CD14-positive monocyte (primary cell): ENCODE results near the gene IFI27. TPM values are rescaled to one million over a fixed set of nuclear protein-coding genes. Genes with fewer than 3 reads are reported as not detected.

Experiments
- DNase-seq, 3 donors: peaks; one replicate each; pipeline ENCODE4 v3.0.0-alpha.2; 2011 to 2022
- H2AFZ ChIP-seq: 2 replicates; pipeline ENCODE4 v1.6.0; 2012; ENCODE audit warnings: mild to moderate bottlenecking, low read depth, low read length, inconsistent platforms; ENCODE audit not compliant: insufficient read depth, poor library complexity, severe bottlenecking
- H3K27ac ChIP-seq, 2 donors: 1 replicate in 1 of 2; 2 replicates in 1 of 2; pipeline ENCODE4 v1.5.1; 2012 to 2013; ENCODE audit warnings: low read length in 2 of 2, control low read depth in 1 of 2, inconsistent platforms in 1 of 2, low read depth in 1 of 2, mild to moderate bottlenecking in 1 of 2
- H3K27me3 ChIP-seq, 2 donors: one replicate each; pipeline versions ENCODE4 v1.6.0 to v1.6.1; 2011 to 2013; ENCODE audit warnings: low read length in 2 of 2; ENCODE audit not compliant: control insufficient read depth in 2 of 2, insufficient read depth in 2 of 2
- H3K36me3 ChIP-seq, 2 donors: replicated peaks in 1 of 2; 1 replicate in 1 of 2; 2 replicates in 1 of 2; pipeline versions ENCODE4 v1.5.1 to v1.6.1; 2012 to 2013; ENCODE audit warnings: low read length in 2 of 2, control low read depth in 1 of 2, inconsistent platforms in 1 of 2, mild to moderate bottlenecking in 1 of 2; ENCODE audit not compliant: insufficient read depth in 2 of 2, control insufficient read depth in 1 of 2
- H3K4me1 ChIP-seq, 2 donors: 1 replicate in 1 of 2; 2 replicates in 1 of 2; pipeline versions ENCODE4 v1.5.1 to v1.6.1; 2012 to 2013; ENCODE audit warnings: low read length in 2 of 2, control low read depth in 1 of 2, inconsistent platforms in 1 of 2, mild to moderate bottlenecking in 1 of 2, moderate library complexity in 1 of 2; ENCODE audit not compliant: insufficient read depth in 2 of 2, control insufficient read depth in 1 of 2
- H3K4me2 ChIP-seq: replicated peaks from 2 replicates; pipeline ENCODE3; 2012; ENCODE audit warnings: low read length, moderate library complexity, mild to moderate bottlenecking; ENCODE audit not compliant: poor library complexity, severe bottlenecking; ENCODE audit errors: extremely low read depth
- H3K4me3 ChIP-seq, 3 experiments: fragments of 200-600 bp in 1 of 3; sonication (generic) in 1 of 3; replicated peaks in 1 of 3; 1 replicate in 2 of 3; 2 replicates in 1 of 3; pipeline ENCODE4 v1.5.1; 2011 to 2013; ENCODE audit warnings: low read length in 3 of 3, mild to moderate bottlenecking in 3 of 3, control low read depth in 2 of 3, low read depth in 2 of 3, inconsistent platforms in 1 of 3, moderate library complexity in 1 of 3
- H3K79me2 ChIP-seq: 2 replicates; pipeline ENCODE4 v1.6.0; 2012; ENCODE audit warnings: mild to moderate bottlenecking, control low read depth, inconsistent platforms, low read length, moderate library complexity; ENCODE audit not compliant: insufficient read depth
- H3K9ac ChIP-seq: 2 replicates; pipeline ENCODE4 v1.6.0; 2017; ENCODE audit warnings: low read length, mild to moderate bottlenecking; ENCODE audit not compliant: insufficient read depth, poor library complexity, severe bottlenecking
- H3K9me3 ChIP-seq, 2 donors: replicated peaks in 1 of 2; 1 replicate in 1 of 2; 2 replicates in 1 of 2; pipeline versions ENCODE4 v1.5.1 to v1.6.1; 2012 to 2013; ENCODE audit warnings: low read length in 2 of 2, control low read depth in 1 of 2; ENCODE audit not compliant: control insufficient read depth in 1 of 2, insufficient read depth in 1 of 2
- H4K20me1 ChIP-seq: 2 replicates; pipeline ENCODE4 v1.6.0; 2012; ENCODE audit warnings: mild to moderate bottlenecking, low read length, control low read depth, moderate library complexity; ENCODE audit not compliant: insufficient read depth
- H3K27ac Mint-ChIP-seq, 7 donors: one replicate each; pipeline ENCODE4 v1.8.0; 2020; ENCODE audit warnings: mild to moderate bottlenecking in 7 of 7, mixed read lengths in 7 of 7, moderate library complexity in 6 of 7, inconsistent platforms in 2 of 7
- H3K27me3 Mint-ChIP-seq, 3 donors: one replicate each; pipeline ENCODE4 v1.8.0; 2021 to 2022; ENCODE audit warnings: low read depth in 3 of 3, mild to moderate bottlenecking in 3 of 3, mixed read lengths in 3 of 3, moderate library complexity in 3 of 3, inconsistent platforms in 1 of 3
- H3K36me3 Mint-ChIP-seq, 2 donors: one replicate each; pipeline ENCODE4 v1.8.0; 2020; ENCODE audit warnings: mixed read lengths in 2 of 2, inconsistent platforms in 1 of 2, mild to moderate bottlenecking in 1 of 2
- H3K4me1 Mint-ChIP-seq: one replicate; pipeline ENCODE4 v1.8.0; 2020; ENCODE audit warnings: mild to moderate bottlenecking, mixed read lengths
- H3K4me3 Mint-ChIP-seq, 2 donors: one replicate each; pipeline ENCODE4 v1.8.0; 2020; ENCODE audit warnings: mild to moderate bottlenecking in 2 of 2, mixed read lengths in 2 of 2, moderate library complexity in 1 of 2
- H3K9me3 Mint-ChIP-seq, 7 donors: one replicate each; pipeline ENCODE4 v1.8.0; 2020 to 2022; ENCODE audit warnings: mixed read lengths in 7 of 7, mild to moderate bottlenecking in 6 of 7, moderate library complexity in 6 of 7, inconsistent platforms in 2 of 7
- CTCF ChIP-seq: fragments of 200-600 bp; IDR thresholded peaks from one replicate; pipeline ENCODE4 v1.8.0; 2022; ENCODE audit warnings: antibody characterized with exemption, mild to moderate bottlenecking
- WGBS: methylation state at CpG from one replicate; pipeline ENCODE4 v1.1.5; 2013; ENCODE audit warnings: missing lambda C conversion rate; ENCODE audit not compliant: insufficient coverage; 5-methylcytosine and 5-hydroxymethylcytosine counted together
- intact Hi-C, 2 donors: fragments of 100-400 bp; cut with micrococcal nuclease; formaldehyde crosslinking; loops; one replicate each; pipeline versions ENCODE4 v1.15.0 to v1.15.1; 2023
- polyA plus RNA-seq, 3 donors: library from polyadenylated mRNA; depleted of rRNA in 1 of 3; unstranded in 2 of 3; stranded (reverse) in 1 of 3; fragments of 300-500 nt in 2 of 3; fragments of >200 nt in 1 of 3; fragmentation: Illumina TruSeq in 2 of 3; gene quantifications; 1 replicate in 2 of 3; 2 replicates in 1 of 3; pipeline ENCODE4 v1.2.3, GENCODE V29; 2012 to 2021

Gene IFI27
- polyA plus RNA-seq, 3 donors = 3.0 to 3.9 (median 3.3) TPM

- Histone ChIP-seq H3K4me3 (peak overlapping the region; percentile 81 to 93 (median 83)), H3K9ac (peak overlapping the region; percentile 90), H3K4me1 (peaks cover 31 to 41% of the 10 kb centered on the region in 2 donors), H3K79me2 (peaks cover 55% of the 10 kb centered on the region), H3K9me3 (no peaks in the 10 kb centered on the region), H4K20me1 (peaks cover 41% of the 10 kb centered on the region), H3K27ac (peak overlapping the region; percentile 81 to 87), H3K27me3 (no peaks in the 10 kb centered on the region), H3K36me3 (peaks cover 11 to 24% of the 10 kb centered on the region in 2 donors), H3K4me2 (peak overlapping the region; percentile 97), H2AFZ (peak overlapping the region; percentile 86)
- peaks cover 0 to 2% (median 0%) of the 10 kb centered on the region in 3 donors for H3K27me3 Mint-ChIP-seq
- peak overlapping the region; percentile 100 for H3K4me3 Mint-ChIP-seq
- TF ChIP-seq CTCF = no peak
- H3K27ac Mint-ChIP-seq = peak overlapping the region; percentile 91 to 99 (median 96)
- peaks cover 17 to 27% of the 10 kb centered on the region in 2 donors for H3K36me3 Mint-ChIP-seq
- peaks cover 0 to 2% (median 0%) of the 10 kb centered on the region in 7 donors for H3K9me3 Mint-ChIP-seq
- no peak for DNase-seq
- 0% methylated on average over 16 of the region's 19 CpGs for WGBS
- H3K4me1 Mint-ChIP-seq = peaks cover 41% of the 10 kb centered on the region
- intact Hi-C loops = loop anchor here in 1 of 2 donors (5.0 kb wide), 1 partner anchor 54 kb away; the partner anchor contains the start of gene OTUB2
Measured at GRCh38 chr14:94081386-94081820, 29.1 kb upstream of the IFI27 start.

- no peak overlapping the region for H3K4me3 Mint-ChIP-seq
- intact Hi-C loops = no loop called here
- Histone ChIP-seq H3K4me3 (no peak overlapping the region), H4K20me1 (no peaks in the 10 kb centered on the region), H2AFZ (no peak overlapping the region), H3K27me3 (no peaks in the 10 kb centered on the region), H3K4me1 (no peaks in the 10 kb centered on the region), H3K9ac (no peak overlapping the region), H3K36me3 (no peaks in the 10 kb centered on the region), H3K27ac (no peak overlapping the region), H3K9me3 (no peaks in the 10 kb centered on the region), H3K4me2 (no peak overlapping the region), H3K79me2 (no peaks in the 10 kb centered on the region)
- no peaks in the 10 kb centered on the region for H3K36me3 Mint-ChIP-seq
- no peaks in the 10 kb centered on the region for H3K4me1 Mint-ChIP-seq
- H3K27me3 Mint-ChIP-seq = no peaks in the 10 kb centered on the region
- TF ChIP-seq CTCF = no peak
- DNase-seq = no peak
- WGBS = 100% methylated on average over 2 of the region's 4 CpGs
- H3K9me3 Mint-ChIP-seq = peaks cover 0 to 2% (median 0%) of the 10 kb centered on the region in 7 donors
- H3K27ac Mint-ChIP-seq = no peak overlapping the region
Measured at GRCh38 chr14:94087891-94088290, 22.6 kb upstream of the IFI27 start.
